Sigmoid colon (tissue), 4 donors: Measurements from ENCODE around the gene FMNL2.
A peak's percentile ranks its signal among the peaks of the same experiment; 100 is the strongest.

Experiments
- CTCF ChIP-seq, 4 experiments: fragments of 450-650 bp in 3 of 4; fragments of 200-600 bp in 1 of 4; IDR thresholded peaks; one replicate each; pipeline ENCODE4 v1.5.1; 2016 to 2019; ENCODE audit warnings: antibody characterized with exemption in 4 of 4, mild to moderate bottlenecking in 3 of 4, moderate library complexity in 2 of 4
- EP300 ChIP-seq, 4 donors: sonication (generic); formaldehyde crosslinking; IDR thresholded peaks; one replicate each; pipeline ENCODE4 v1.6.1; 2017; ENCODE audit warnings: antibody characterized with exemption in 4 of 4
- POLR2A ChIP-seq, 2 donors: fragments of 450-650 bp; IDR thresholded peaks; one replicate each; pipeline ENCODE4 v1.6.1; 2016; ENCODE audit warnings: antibody characterized with exemption in 2 of 2, mild to moderate bottlenecking in 2 of 2, moderate library complexity in 2 of 2
- POLR2AphosphoS5 ChIP-seq, 4 donors: sonication (generic); formaldehyde crosslinking; IDR thresholded peaks; one replicate each; pipeline ENCODE4 v1.6.1; 2017; ENCODE audit warnings: antibody characterized with exemption in 4 of 4

GRCh38 chr2:152627351-152627957 lies 292.5 kb downstream of the FMNL2 start:
- TF ChIP-seq POLR2A (IDR thresholded peaks at IDR 0.05) (no peak), CTCF (IDR thresholded peaks at IDR 0.05) (peak in 3 of 4 experiments; percentile 44 to 58 (median 56)), POLR2AphosphoS5 (IDR thresholded peaks at IDR 0.05) (no peak), EP300 (IDR thresholded peaks at IDR 0.05) (no peak)
